Measurements from ENCODE around the gene PTGDS. TPM values are rescaled to one million over a fixed set of nuclear protein-coding genes. Genes with fewer than 3 reads are reported as not detected.

The PTGDS gene
- total and polyA plus RNA-seq, 4 donors, result 304 to 6,990 (median 1,953) TPM

DNA sequence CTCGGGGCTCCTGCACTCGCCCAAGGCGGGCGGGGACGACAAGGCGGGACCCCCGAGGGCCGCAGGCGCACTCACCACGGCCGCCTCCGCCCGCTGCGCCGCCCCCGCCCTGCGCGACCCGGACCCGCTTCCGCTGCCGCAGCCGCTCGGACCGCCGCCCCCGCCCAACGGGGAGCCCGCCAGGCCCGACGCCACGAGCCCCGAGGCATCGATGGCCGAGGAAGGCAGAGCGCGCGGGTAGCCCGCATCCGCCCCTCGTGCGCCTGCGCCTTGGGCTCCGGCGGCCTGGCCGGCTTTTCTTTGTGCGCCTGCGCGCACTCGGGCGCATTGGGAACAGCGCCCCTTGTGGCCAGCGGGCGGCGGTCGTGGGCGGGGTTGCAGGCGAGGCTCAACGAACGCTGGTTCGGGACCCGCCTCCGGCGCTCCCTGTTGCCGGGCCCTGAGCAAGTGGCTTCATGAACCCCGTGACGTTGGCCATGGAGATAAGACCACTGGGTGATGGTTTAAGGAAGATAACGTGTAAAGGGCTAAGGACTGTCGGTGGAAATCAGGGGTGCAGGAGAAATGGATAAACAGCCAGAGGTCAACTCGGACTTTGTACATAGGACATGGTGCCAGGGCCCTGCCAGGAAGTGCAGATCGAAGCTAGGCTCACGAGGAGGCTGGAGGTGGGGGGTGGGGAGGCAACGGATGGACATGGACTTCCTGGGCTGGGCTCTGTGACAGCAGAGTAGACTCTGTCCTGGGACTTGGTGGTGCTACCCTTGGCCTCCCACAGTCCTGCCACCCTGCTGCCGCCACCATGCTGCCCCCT, 32.6 kb upstream of the PTGDS start, which contains the start of the genes C8G and FBXW5:
TSS of gene C8G (plus strand) at position 725 of the 814 bp plus-strand sequence. CDS start at position 803, 78 bp downstream.
TSS of gene FBXW5 (minus strand) at position 220 of the 814 bp plus-strand sequence. CDS start 655 bp downstream, outside the sequence.
- H3K36me3 ChIP-seq (ENCODE audit: control insufficient read depth, insufficient read depth, low read length), result peaks cover 42% of the 10 kb centered on the region
- H3K27me3 ChIP-seq (ENCODE audit: control insufficient read depth, insufficient read depth, low read length), result no peaks in the 10 kb centered on the region
- H3K4me1 ChIP-seq (ENCODE audit: control insufficient read depth, insufficient read depth, low read length), result peaks cover 52% of the 10 kb centered on the region
- no peak within 1 kb of the TSS for H3K27ac ChIP-seq (ENCODE audit: low read depth, low read length)
- WGBS (ENCODE audit: insufficient coverage), result 5% methylated on average over 74 of the region's 74 CpGs
- H3K4me3 ChIP-seq (ENCODE audit: low read depth, low read length), result peak within 1 kb of the TSS; percentile 78
- peak; percentile 83 to 98 (median 94) for DNase-seq (ENCODE audit: low read depth in 4 of 6, low spot score in 6 of 6)
- no peaks in the 10 kb centered on the region for H3K9me3 ChIP-seq (ENCODE audit: control insufficient read depth, insufficient read depth, low read length)

DNA sequence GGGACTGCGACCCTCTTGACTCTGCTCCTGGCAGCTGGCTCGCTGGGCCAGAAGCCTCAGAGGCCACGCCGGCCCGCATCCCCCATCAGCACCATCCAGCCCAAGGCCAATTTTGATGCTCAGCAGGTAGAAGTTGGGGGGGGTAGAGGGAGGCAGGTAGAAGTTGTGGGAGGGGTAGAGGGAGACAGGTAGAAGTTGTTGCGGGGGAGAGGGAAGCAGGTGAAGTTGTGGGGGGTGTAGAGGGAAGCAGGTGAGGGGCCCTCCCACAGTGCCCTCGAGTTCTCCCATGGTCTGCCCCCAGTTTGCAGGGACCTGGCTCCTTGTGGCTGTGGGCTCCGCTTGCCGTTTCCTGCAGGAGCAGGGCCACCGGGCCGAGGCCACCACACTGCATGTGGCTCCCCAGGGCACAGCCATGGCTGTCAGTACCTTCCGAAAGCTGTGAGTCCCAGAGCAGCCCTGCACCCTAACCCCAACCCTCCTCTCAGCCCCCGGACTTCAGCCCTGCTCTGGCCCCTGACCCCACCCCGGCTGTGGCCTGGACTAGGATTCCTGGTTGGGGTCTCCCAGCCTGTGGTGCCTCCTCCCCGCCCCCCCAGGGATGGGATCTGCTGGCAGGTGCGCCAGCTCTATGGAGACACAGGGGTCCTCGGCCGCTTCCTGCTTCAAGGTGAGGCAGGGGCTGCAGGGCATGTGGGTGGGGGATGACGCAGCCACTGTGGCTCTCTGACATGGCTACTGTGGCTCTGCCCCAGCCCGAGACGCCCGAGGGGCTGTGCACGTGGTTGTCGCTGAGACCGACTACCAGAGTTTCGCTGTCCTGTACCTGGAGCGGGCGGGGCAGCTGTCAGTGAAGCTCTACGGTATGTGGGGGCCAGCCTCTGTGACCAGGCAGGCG, 31.7 kb upstream of the PTGDS start:
- Histone ChIP-seq H3K9me3 (ENCODE audit: control insufficient read depth, insufficient read depth, low read length) (no peaks in the 10 kb centered on the region), H3K27me3 (ENCODE audit: control insufficient read depth, insufficient read depth, low read length) (no peaks in the 10 kb centered on the region), H3K36me3 (ENCODE audit: control insufficient read depth, insufficient read depth, low read length) (peaks cover 33% of the 10 kb centered on the region), H3K4me1 (ENCODE audit: control insufficient read depth, insufficient read depth, low read length) (peaks cover 58% of the 10 kb centered on the region), H3K27ac (ENCODE audit: low read depth, low read length) (no peak overlapping the region), H3K4me3 (ENCODE audit: low read depth, low read length) (no peak overlapping the region)
- 87% methylated on average over 28 of the region's 30 CpGs for WGBS (ENCODE audit: insufficient coverage)
- no peak for DNase-seq (ENCODE audit: low read depth in 4 of 6, low spot score in 6 of 6)

- WGBS (ENCODE audit: insufficient coverage), result 68% methylated on average over 24 of the region's 27 CpGs
- H3K27me3 ChIP-seq (ENCODE audit: control insufficient read depth, insufficient read depth, low read length), result no peaks in the 10 kb centered on the region
- H3K4me3 ChIP-seq (ENCODE audit: low read depth, low read length), result no peak overlapping the region
These were observed 30.9 kb upstream of the PTGDS start for GRCh38 chr9:136946228-136947027.

DNA sequence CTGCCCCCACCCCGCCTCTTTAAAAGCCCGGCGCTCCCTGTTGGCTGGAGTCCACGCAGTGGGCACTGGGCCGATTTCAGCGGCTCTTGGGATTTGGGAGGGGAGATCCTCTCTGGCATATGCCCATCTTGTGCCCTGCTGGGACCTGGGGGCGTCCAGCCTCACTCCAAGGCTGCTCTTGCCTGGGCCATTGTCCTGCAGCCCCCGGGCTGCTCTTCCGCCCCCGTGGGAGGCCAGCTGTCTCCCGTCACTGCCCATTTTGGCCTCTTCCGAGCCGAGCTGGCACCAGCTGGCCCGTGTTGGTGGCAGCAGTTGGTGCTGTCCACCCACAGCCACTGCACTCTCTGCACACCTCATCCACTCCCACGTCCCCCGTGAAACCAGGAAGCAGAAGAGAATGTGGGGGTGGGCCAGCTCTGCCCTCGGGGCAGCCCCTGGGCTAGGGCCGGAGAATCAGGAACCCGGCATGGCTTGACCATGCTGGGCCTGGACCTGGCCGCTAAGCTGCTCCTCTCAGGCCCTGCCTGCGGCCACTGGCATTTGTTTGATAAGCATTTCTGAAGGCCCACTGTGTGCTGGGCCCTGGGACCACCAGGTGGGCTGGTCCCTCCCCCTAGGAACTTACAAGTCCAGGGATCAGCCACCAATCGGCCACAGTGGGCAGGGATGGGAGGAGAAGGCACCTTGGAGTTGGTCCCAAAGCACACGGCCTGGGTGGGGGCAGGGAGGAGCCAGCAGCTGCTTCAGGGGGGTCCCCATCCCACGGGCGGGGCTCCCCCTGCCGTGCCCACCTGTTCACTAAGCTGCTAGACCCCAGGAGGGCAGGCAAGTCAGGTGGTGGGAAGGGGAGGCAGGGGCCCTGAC, 30.0 kb upstream of the PTGDS start:
- Histone ChIP-seq H3K4me1 (ENCODE audit: control insufficient read depth, insufficient read depth, low read length) (peaks cover 75% of the 10 kb centered on the region), H3K36me3 (ENCODE audit: control insufficient read depth, insufficient read depth, low read length) (peaks cover 16% of the 10 kb centered on the region), H3K9me3 (ENCODE audit: control insufficient read depth, insufficient read depth, low read length) (no peaks in the 10 kb centered on the region), H3K27me3 (ENCODE audit: control insufficient read depth, insufficient read depth, low read length) (no peaks in the 10 kb centered on the region), H3K4me3 (ENCODE audit: low read depth, low read length) (no peak overlapping the region), H3K27ac (ENCODE audit: low read depth, low read length) (peak overlapping the region; percentile 47)
- WGBS (ENCODE audit: insufficient coverage), result 56% methylated on average over 21 of the region's 26 CpGs
- no peak for DNase-seq (ENCODE audit: low read depth in 4 of 6, low spot score in 6 of 6)

More at GRCh38 chr9:136946228-136947027, 30.9 kb upstream of the PTGDS start:
- peaks cover 66% of the 10 kb centered on the region for H3K4me1 ChIP-seq (ENCODE audit: control insufficient read depth, insufficient read depth, low read length)
- H3K27ac ChIP-seq (ENCODE audit: low read depth, low read length), result no peak overlapping the region
- peaks cover 25% of the 10 kb centered on the region for H3K36me3 ChIP-seq (ENCODE audit: control insufficient read depth, insufficient read depth, low read length)
- DNase-seq (ENCODE audit: low read depth in 4 of 6, low spot score in 6 of 6), result no peak
- H3K9me3 ChIP-seq (ENCODE audit: control insufficient read depth, insufficient read depth, low read length), result no peaks in the 10 kb centered on the region

- H3K4me3 ChIP-seq (ENCODE audit: low read depth, low read length), result no peak overlapping the region
- peak overlapping the region; percentile 47 for H3K27ac ChIP-seq (ENCODE audit: low read depth, low read length)
- WGBS (ENCODE audit: insufficient coverage), result 24% methylated on average over 10 of the region's 15 CpGs
- DNase-seq (ENCODE audit: low read depth in 4 of 6, low spot score in 6 of 6), result peak in 1 of 6 donors; percentile 24
- H3K4me1 ChIP-seq (ENCODE audit: control insufficient read depth, insufficient read depth, low read length), result peaks cover 79% of the 10 kb centered on the region
- H3K27me3 ChIP-seq (ENCODE audit: control insufficient read depth, insufficient read depth, low read length), result no peaks in the 10 kb centered on the region
- peaks cover 9% of the 10 kb centered on the region for H3K36me3 ChIP-seq (ENCODE audit: control insufficient read depth, insufficient read depth, low read length)
- H3K9me3 ChIP-seq (ENCODE audit: control insufficient read depth, insufficient read depth, low read length), result no peaks in the 10 kb centered on the region
These were observed 29.3 kb upstream of the PTGDS start for GRCh38 chr9:136947955-136948510.

DNA sequence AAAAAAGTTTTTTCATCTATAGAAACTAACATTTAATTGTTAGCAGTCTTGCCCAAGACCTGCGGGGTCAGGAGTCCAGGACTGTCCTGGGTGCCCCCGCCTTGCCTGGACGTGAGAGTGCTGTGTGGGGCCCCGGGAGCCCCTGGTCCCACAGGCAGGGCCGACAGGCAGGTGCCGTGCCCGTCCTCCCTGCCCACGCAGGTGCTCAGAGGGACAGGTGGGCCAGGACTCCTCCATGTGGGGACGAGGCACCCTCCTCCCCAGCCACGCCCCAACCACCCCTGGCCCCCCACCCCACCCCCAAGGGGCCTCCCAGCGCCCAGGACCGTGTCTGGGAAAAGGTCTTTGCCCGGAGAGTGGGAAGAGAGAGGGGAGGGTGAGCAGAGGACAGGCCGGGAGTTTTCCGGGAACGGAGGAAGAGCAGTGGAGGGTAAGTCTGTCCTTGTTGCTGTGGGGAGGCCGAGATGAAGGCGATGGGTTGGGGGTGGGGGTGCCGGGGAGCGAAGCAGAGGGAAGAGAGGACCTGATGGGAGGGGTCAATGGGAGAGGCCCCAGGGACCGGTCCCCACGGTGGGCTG, 28.0 kb upstream of the PTGDS start:
- Histone ChIP-seq H3K9me3 (ENCODE audit: control insufficient read depth, insufficient read depth, low read length) (no peaks in the 10 kb centered on the region), H3K4me1 (ENCODE audit: control insufficient read depth, insufficient read depth, low read length) (peaks cover 73% of the 10 kb centered on the region), H3K27me3 (ENCODE audit: control insufficient read depth, insufficient read depth, low read length) (no peaks in the 10 kb centered on the region), H3K27ac (ENCODE audit: low read depth, low read length) (peak overlapping the region; percentile 89), H3K4me3 (ENCODE audit: low read depth, low read length) (peak overlapping the region; percentile 78), H3K36me3 (ENCODE audit: control insufficient read depth, insufficient read depth, low read length) (no peaks in the 10 kb centered on the region)
- DNase-seq (ENCODE audit: low read depth in 4 of 6, low spot score in 6 of 6), result no peak
- 21% methylated on average over 17 of the region's 22 CpGs for WGBS (ENCODE audit: insufficient coverage)

- no peaks in the 10 kb centered on the region for H3K36me3 ChIP-seq (ENCODE audit: control insufficient read depth, insufficient read depth, low read length)
- H3K4me1 ChIP-seq (ENCODE audit: control insufficient read depth, insufficient read depth, low read length), result peaks cover 69% of the 10 kb centered on the region
- H3K9me3 ChIP-seq (ENCODE audit: control insufficient read depth, insufficient read depth, low read length), result no peaks in the 10 kb centered on the region
- H3K4me3 ChIP-seq (ENCODE audit: low read depth, low read length), result peak overlapping the region; percentile 78
- DNase-seq (ENCODE audit: low read depth in 4 of 6, low spot score in 6 of 6), result peak; percentile 78 to 99 (median 92)
- WGBS (ENCODE audit: insufficient coverage), result under 1% methylated on average over 63 of the region's 63 CpGs
- peak overlapping the region; percentile 89 for H3K27ac ChIP-seq (ENCODE audit: low read depth, low read length)
- H3K27me3 ChIP-seq (ENCODE audit: control insufficient read depth, insufficient read depth, low read length), result no peaks in the 10 kb centered on the region
These were observed 27.3 kb upstream of the PTGDS start for GRCh38 chr9:136949817-136950655.

Data from spinal cord (tissue), 10 donors.